HUES64 (cell line): Measurements from ENCODE around the gene GLI3.
A peak's percentile ranks its signal among the peaks of the same experiment; 100 is the strongest.

Source experiments
- H3K27ac ChIP-seq: 2 replicates; pipeline ENCODE4 v1.7.0; 2013; ENCODE audit warnings: low read depth, low read length, inconsistent platforms
- H3K27me3 ChIP-seq: 2 replicates; pipeline ENCODE4 v1.6.1; 2013; ENCODE audit warnings: mild to moderate bottlenecking, low read length; ENCODE audit not compliant: insufficient read depth
- H3K36me3 ChIP-seq: 2 replicates; pipeline ENCODE4 v1.6.1; 2013; ENCODE audit warnings: mild to moderate bottlenecking, low read length; ENCODE audit not compliant: insufficient read depth
- H3K4me1 ChIP-seq: 2 replicates; pipeline ENCODE4 v1.6.1; 2013; ENCODE audit warnings: mild to moderate bottlenecking, low read length, moderate library complexity; ENCODE audit not compliant: insufficient read depth
- H3K4me3 ChIP-seq: 2 replicates; pipeline ENCODE4 v1.5.1; 2013; ENCODE audit warnings: mild to moderate bottlenecking, low read length, moderate library complexity
- H3K9ac ChIP-seq: 2 replicates; pipeline ENCODE4 v1.6.1; 2013; ENCODE audit warnings: mild to moderate bottlenecking, low read depth, low read length
- H3K9me3 ChIP-seq: 2 replicates; pipeline ENCODE4 v1.6.1; 2013; ENCODE audit warnings: low read depth, low read length; ENCODE audit not compliant: insufficient read depth
- WGBS: fragments of 150-250, 120-280 bp; methylation state at CpG from one replicate; pipeline ENCODE4 v1.1.7; 2013; ENCODE audit warnings: missing lambda C conversion rate; 5-methylcytosine and 5-hydroxymethylcytosine counted together

GLI3 gene

DNA sequence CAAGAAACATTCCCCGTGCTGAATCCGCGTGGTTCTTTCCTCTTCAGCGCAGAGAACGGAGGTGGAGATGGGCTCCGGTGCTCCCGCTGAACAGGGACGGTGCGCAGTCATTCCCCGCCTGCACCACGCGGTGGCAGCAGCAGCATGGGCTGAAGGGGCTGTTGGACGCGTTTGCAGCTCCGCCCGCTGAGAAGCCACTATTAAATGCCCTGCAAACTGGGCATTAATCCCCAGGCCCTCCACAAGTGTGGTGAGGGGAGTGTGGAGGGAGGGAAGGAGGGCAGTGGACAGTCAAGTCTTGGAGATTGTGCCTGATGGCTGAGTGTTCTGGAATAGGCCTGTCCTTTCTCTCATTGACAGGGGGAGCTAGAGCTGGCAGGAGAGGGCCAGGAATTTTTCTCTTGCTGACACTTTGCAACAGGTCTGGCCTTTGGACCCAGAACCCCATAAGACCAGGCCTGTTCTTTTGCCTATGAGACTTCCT, 293.9 kb downstream of the GLI3 start:
- WGBS: 2% methylated on average over 16 of the region's 16 CpGs
- Histone ChIP-seq H3K27me3 (peaks cover 12% of the 10 kb centered on the region), H3K9me3 (no peaks in the 10 kb centered on the region), H3K36me3 (no peaks in the 10 kb centered on the region), H3K9ac (no peak overlapping the region; the same call in 1 of the 2 replicates), H3K4me3 (peak overlapping the region; percentile 38), H3K27ac (no peak overlapping the region), H3K4me1 (no peaks in the 10 kb centered on the region)

DNA sequence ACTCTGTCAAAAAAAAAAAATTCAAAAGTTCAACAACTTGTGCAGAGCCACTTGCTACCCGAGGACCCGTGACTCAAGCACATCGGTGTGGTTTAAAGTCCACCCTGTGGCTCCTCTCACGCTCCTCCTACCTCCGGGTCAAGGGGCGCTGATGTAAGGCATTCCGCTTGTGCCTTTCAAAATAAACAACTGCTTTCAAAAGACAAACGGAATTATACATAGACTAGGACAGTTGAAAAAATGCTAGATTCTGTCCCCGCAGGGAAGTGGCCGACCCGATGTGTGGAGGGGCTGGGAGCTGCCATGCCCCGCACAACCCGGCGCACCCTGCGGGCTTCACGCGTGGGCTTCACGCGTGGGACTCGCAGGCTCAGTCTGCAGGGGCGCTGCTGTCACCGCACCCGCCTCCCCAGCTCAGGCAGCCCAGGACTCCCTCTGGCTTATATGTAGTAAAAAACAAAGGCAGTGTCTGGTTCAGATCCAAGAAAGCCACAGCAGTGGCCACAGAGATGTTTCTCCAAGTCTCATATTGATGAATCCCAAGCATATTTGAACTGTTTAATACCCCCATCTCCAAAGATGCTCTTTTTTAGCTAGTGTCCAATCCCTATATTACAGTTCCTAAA, 294.4 kb downstream of the GLI3 start:
- 86% methylated on average over 23 of the region's 23 CpGs for WGBS

DNA sequence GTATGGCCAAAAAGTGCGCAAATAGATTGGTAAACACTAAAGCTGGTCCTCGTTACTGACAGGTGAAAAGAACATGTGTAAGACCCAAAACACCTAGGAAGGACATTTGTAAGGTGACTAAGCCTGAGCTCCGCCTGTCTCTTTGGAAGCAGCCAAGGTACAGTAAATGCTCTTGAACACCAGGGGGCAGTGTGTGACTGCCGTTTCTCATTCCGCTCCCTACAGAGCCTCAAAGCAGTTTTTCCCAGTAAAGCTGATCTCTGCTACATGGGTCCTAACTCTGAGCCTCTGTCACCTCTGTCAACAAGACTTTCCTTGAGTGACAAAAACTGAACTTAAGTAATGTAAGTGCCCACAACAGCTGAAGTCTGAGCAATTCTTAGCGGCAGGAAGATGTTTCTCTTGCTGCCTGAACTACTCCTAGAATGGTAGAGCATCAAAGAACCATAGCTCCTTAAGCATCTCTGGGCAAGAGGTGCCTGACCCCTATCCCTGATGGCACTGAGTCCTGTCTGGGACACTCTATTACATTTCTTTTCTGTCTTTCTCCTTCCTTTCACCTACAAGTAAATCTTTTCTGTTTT, 296.2 kb downstream of the GLI3 start:
- WGBS: 16% methylated on average over 6 of the region's 6 CpGs
- H3K27ac ChIP-seq: no peak overlapping the region

More for the DNA sequence above, 294.4 kb downstream of the GLI3 start:
- Histone ChIP-seq H3K36me3 (no peaks in the 10 kb centered on the region), H3K27ac (no peak overlapping the region), H3K27me3 (peaks cover 12% of the 10 kb centered on the region), H3K4me1 (no peaks in the 10 kb centered on the region), H3K4me3 (peak overlapping the region; percentile 38), H3K9ac (no peak overlapping the region; the same call in 1 of the 2 replicates), H3K9me3 (no peaks in the 10 kb centered on the region)

DNA sequence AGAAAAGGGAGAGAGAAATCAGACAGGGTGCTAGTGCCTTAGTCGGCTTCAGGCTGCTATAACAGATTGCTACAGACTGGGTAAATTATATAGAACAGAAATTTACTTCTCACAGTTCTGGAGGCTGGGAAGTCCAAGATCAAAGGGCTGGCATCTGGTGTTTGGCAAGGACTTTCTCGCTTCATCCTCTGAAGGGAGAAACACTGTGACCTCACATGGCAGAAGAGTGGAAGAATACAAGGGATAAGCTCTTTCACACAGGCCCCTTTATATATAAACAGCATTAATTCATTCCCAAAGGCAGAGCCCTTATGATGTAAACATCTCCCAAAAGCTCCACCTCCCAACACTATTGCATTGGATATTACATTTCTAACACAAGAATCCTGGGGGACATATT, 298.6 kb downstream of the GLI3 start:
- Histone ChIP-seq H3K27ac (no peak overlapping the region), H3K27me3 (peaks cover 12% of the 10 kb centered on the region), H3K36me3 (no peaks in the 10 kb centered on the region), H3K9me3 (no peaks in the 10 kb centered on the region), H3K4me3 (no peak overlapping the region), H3K9ac (no peak overlapping the region), H3K4me1 (no peaks in the 10 kb centered on the region)
- 100% methylated on average over 1 of the region's 2 CpGs for WGBS

More for the DNA sequence above, 296.2 kb downstream of the GLI3 start:
- no peak overlapping the region for H3K4me3 ChIP-seq
- H3K36me3 ChIP-seq: no peaks in the 10 kb centered on the region
- H3K9ac ChIP-seq: no peak overlapping the region
- peaks cover 12% of the 10 kb centered on the region for H3K27me3 ChIP-seq
- H3K9me3 ChIP-seq: no peaks in the 10 kb centered on the region
- H3K4me1 ChIP-seq: no peaks in the 10 kb centered on the region

DNA sequence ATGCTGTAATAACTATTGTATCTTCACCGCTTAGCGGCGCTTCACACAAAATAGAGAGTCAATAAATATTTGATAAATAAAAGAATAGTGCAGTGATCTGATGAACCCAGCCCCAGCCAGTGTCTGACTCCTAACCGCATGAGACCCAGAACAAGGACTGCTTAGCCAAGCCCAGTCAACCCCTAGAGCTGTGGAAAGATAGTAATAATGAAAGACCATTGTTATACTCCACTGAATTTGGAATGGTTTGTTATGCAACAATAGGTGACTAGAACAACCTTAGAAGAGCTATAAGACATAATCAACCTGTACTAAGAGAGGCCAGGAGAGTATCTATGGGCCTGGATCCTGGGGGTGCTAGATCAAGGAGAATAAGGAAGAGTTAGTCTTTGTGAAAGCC, 303.6 kb downstream of the GLI3 start:
- Histone ChIP-seq H3K4me1 (peaks cover 3% of the 10 kb centered on the region; the same call in 1 of the 2 replicates), H3K4me3 (no peak overlapping the region), H3K27me3 (no peaks in the 10 kb centered on the region), H3K27ac (no peak overlapping the region), H3K36me3 (no peaks in the 10 kb centered on the region), H3K9me3 (no peaks in the 10 kb centered on the region), H3K9ac (no peak overlapping the region)
- 100% methylated on average over 1 of the region's 4 CpGs for WGBS

DNA sequence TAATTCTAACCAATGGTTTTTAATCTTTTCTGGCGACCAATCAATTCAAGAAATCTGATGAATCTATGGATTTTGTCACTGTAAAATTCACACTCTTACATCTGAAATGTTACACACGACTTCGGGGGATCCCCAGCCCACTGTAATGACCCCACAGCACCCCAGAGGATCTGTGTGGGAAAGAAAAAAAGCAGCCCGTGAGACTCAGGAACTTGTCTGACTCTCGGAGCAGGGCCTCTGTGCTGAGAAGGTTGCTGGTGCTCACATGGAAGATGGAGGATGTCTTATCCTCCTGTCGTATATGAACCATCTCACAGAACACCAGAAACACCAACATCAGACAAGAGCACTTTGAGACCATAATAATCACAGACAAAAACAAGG, 305.8 kb downstream of the GLI3 start:
- H3K9ac ChIP-seq: no peak overlapping the region
- H3K4me3 ChIP-seq: no peak overlapping the region
- 82% methylated on average over 6 of the region's 6 CpGs for WGBS
- no peak overlapping the region for H3K27ac ChIP-seq
- no peaks in the 10 kb centered on the region for H3K9me3 ChIP-seq
- peaks cover 3% of the 10 kb centered on the region; the same call in 1 of the 2 replicates for H3K4me1 ChIP-seq
- no peaks in the 10 kb centered on the region for H3K36me3 ChIP-seq
- no peaks in the 10 kb centered on the region for H3K27me3 ChIP-seq

DNA sequence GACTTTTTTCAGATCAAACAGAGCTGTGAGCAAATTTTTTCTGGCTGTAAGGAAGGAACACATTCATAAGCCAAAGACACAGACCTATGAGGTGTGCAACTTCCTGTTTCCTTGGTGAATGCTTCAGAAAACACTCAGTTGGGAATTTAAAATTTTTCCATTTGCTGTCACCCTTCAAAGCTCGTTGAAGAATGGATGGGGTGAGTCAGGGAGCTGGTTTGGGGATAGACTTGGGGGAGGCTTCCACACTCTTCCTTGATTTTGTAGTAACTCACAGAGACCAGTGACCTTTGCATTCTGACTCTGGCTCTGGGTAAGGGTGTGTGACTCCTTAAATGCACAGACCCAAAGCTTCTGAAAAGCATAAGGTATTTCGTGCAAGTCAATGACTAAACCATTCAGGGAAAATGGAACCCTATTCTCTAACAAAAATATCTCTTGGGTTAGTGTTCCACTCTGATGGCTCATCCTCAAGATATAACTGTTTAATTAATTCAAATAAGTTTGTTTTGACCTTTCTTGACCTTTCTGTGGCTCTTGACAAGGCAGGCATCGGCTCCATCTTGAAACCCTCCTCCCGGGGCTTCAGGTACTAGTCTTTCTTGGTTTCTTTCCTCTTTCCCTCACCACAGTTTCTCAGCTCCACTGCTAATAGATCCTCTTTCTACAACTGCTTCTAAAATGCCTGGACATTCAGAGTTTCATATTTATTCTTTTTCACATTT, 306.3 kb downstream of the GLI3 start:
- H3K36me3 ChIP-seq: no peaks in the 10 kb centered on the region
- no peak overlapping the region for H3K4me3 ChIP-seq
- no peak overlapping the region for H3K27ac ChIP-seq
- H3K27me3 ChIP-seq: no peaks in the 10 kb centered on the region
- 92% methylated on average over 4 of the region's 4 CpGs for WGBS
- peaks cover 3% of the 10 kb centered on the region; the same call in 1 of the 2 replicates for H3K4me1 ChIP-seq
- no peaks in the 10 kb centered on the region for H3K9me3 ChIP-seq
- no peak overlapping the region for H3K9ac ChIP-seq

DNA sequence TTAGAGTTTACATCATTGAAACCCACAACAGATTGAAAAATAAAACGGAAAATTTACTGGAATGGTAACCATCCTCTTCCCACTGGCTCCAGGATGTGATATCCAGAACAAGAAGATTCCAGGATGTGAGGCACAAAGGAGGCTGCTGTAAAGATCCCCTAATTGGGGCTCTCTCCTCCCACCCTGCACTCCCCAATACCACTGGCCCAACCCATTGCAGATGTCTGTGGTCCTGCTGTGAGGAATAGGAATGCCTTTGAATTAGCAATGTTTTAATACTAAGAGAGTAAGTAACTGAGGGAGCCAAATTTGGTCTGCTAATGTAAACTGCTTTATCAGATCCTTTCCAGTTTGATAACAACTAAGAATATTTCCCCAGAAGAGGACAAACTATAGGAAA, 308.2 kb downstream of the GLI3 start:
- WGBS: 81% methylated on average over 1 of the region's 1 CpG
- Histone ChIP-seq H3K27ac (no peak overlapping the region), H3K4me3 (no peak overlapping the region), H3K27me3 (no peaks in the 10 kb centered on the region), H3K36me3 (no peaks in the 10 kb centered on the region), H3K9ac (no peak overlapping the region), H3K9me3 (no peaks in the 10 kb centered on the region), H3K4me1 (peaks cover 3% of the 10 kb centered on the region; the same call in 1 of the 2 replicates)

DNA sequence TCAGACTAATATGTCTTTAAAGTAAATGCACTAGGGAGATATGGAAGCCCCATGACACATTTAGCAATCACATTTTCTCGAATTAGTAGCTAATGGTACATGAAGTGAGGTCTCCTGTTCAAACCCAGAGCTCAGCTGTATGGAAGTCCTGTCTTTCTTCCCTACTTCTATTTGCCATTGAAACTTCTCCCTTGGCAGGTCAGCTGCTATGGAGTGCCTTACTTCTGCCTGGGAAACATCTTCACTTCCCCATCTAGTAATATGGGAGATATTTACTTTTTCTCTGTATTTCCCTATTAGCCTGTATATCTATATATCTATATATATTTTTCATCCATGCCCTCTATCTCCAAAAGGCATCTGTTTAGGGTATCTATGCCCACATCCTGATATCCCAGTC, 308.8 kb downstream of the GLI3 start:
- H3K4me1 ChIP-seq: peaks cover 3% of the 10 kb centered on the region; the same call in 1 of the 2 replicates
- no peak overlapping the region for H3K27ac ChIP-seq
- no peaks in the 10 kb centered on the region for H3K9me3 ChIP-seq
- H3K4me3 ChIP-seq: no peak overlapping the region
- no peaks in the 10 kb centered on the region for H3K27me3 ChIP-seq
- 100% methylated on average over 1 of the region's 1 CpG for WGBS
- H3K9ac ChIP-seq: no peak overlapping the region
- H3K36me3 ChIP-seq: no peaks in the 10 kb centered on the region

DNA sequence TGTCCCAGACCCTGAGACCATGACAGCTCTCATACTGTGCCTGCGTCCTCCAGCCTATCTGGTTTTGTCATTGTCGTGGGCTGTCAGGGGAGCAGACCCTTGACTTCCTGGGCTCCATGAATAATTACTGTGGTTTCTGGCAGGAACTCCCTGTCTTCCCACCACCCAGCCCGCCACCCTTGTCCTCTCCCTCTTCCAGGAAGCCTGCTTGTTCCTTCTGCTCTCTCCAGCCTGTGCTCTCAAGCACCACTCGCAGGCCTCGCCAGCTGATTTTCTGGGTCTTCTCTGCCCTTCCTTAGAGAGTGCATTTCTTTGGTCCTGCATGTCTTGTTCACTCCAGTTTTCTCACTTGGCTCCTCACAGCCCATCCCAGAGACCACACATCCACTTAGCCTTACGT, 309.6 kb downstream of the GLI3 start:
- Histone ChIP-seq H3K27ac (no peak overlapping the region), H3K4me1 (peaks cover 3% of the 10 kb centered on the region; the same call in 1 of the 2 replicates), H3K9ac (no peak overlapping the region), H3K4me3 (no peak overlapping the region), H3K36me3 (no peaks in the 10 kb centered on the region), H3K27me3 (no peaks in the 10 kb centered on the region), H3K9me3 (no peaks in the 10 kb centered on the region)
- WGBS: 92% methylated on average over 6 of the region's 6 CpGs

DNA sequence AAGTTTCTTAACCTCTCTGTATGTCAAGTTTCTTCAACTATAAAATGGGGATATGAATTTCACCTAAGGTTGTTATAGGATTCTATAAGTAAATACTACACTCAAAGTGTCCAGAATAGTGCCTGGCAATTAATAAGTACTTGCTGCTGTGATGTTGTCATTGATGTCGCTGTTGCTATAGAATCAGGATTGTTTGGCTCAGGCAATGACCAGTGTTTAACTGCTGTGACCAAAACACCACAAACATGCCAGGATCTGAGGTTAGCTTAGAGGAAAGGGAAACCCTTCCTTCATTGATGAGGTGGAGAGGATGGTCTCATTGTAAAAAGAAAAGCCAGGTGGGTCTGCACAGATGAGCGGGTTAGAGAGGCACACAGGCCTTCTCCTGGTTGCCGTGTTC, 311.1 kb downstream of the GLI3 start:
- Histone ChIP-seq H3K27ac (no peak overlapping the region), H3K27me3 (no peaks in the 10 kb centered on the region), H3K4me1 (peaks cover 3% of the 10 kb centered on the region; the same call in 1 of the 2 replicates), H3K4me3 (no peak overlapping the region), H3K36me3 (no peaks in the 10 kb centered on the region), H3K9ac (no peak overlapping the region), H3K9me3 (no peaks in the 10 kb centered on the region)
- 96% methylated on average over 3 of the region's 3 CpGs for WGBS
